ENCODE data around the gene POU2F1.

The POU2F1 gene

GRCh38 chr1:167184081-167184480, 36.6 kb upstream of the POU2F1 start:
- no peak for DNase-seq (ENCODE audit: low spot score)
- in situ Hi-C loops (cut with MboI; ENCODE audit: low sequenced_read_pairs, unreplicated experiment): no loop called here
- no peak for TF ChIP-seq CTCF (IDR thresholded peaks at IDR 0.05; ENCODE audit: borderline replicate concordance, control extremely low read depth, extremely low read depth, insufficient read depth, missing control alignments)

GRCh38 chr1:167185062-167185461, 35.6 kb upstream of the POU2F1 start:
- DNase-seq (ENCODE audit: low spot score): no peak
- no peak for TF ChIP-seq CTCF (IDR thresholded peaks at IDR 0.05; ENCODE audit: borderline replicate concordance, control extremely low read depth, extremely low read depth, insufficient read depth, missing control alignments)
- in situ Hi-C loops (cut with MboI; ENCODE audit: low sequenced_read_pairs, unreplicated experiment): no loop called here

DNA sequence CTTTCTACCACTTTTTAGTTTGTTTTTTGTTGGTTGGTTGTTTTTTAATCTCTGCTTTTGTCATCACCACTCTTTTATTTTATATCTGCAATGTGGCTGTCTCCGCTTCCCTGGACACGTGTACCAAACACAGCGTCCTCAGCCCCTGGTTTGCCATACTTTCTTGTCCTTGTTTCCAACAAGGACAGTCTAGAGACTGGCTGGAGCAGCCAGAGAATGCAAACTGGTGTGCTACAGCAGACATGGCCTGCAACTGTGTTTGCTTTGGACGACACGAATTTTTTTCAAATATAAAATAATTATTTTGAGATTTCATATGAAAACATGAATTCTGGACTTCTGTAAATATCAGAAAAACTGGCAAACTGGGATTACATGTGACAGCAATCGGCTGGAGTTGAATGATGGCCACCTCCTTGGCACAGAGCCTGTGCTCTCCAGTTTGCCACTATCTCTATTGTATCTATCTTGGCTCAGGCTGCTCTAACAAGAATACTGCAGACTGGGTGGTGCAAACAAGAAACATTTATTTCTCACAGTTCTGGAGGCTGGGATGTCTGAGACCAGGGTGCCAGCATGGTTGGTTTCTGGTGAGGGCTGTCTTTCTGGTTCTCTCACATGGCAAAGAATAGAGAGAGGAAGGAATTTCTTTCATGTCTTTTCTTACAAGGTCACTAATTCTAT, 34.6 kb upstream of the POU2F1 start:
- no peak for DNase-seq (ENCODE audit: low spot score)
- TF ChIP-seq CTCF (IDR thresholded peaks at IDR 0.05; ENCODE audit: borderline replicate concordance, control extremely low read depth, extremely low read depth, insufficient read depth, missing control alignments): no peak

DNA sequence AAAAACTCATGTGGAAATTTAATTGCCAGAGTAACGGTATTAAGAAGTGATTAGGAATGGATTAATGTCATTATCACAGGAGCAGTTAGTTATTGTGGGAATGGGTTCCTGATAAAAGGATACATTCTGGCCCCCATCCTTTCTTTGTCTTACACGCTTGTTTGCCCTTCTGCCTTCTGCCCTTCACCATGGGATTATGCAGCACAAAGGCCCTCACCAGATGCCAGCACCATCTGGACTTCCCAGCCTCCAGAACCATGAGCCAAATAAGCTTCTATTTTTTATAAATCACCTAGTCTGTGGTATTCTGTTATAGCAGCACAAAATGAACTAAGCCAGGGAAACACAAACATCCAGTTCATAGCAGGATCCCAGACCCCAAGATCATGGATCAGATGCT, 33.9 kb upstream of the POU2F1 start:
- in situ Hi-C loops (cut with MboI; ENCODE audit: low sequenced_read_pairs, unreplicated experiment): no loop called here
- no peak for TF ChIP-seq CTCF (IDR thresholded peaks at IDR 0.05; ENCODE audit: borderline replicate concordance, control extremely low read depth, extremely low read depth, insufficient read depth, missing control alignments)
- DNase-seq (ENCODE audit: low spot score): no peak

More for the DNA sequence above, 34.6 kb upstream of the POU2F1 start:
- in situ Hi-C loops (cut with MboI; ENCODE audit: low sequenced_read_pairs, unreplicated experiment): no loop called here

DNA sequence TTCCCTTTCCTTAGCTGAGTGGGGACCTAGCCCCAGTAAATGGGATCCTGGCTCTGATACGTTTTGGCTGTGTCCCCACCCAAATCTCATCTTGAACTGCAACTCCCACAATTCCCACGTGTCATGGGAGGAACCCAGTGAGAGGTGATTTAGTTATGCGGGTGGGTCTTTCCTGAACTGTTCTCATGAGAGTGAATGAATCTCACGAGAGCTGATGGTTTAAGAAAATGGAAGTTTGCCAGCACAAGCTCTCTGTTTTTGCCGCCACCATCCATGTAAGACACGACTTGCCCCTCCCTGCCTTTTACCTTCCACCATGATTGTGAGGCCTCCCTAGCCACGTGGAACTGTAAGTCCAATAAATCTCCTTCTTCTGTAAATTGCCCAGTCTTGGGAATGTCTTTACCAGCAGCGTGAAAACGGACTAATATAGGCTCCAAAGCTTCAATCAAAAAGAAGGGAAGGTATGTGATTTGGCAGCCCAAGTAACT, 29.9 kb upstream of the POU2F1 start:
- in situ Hi-C loops (cut with MboI; ENCODE audit: low sequenced_read_pairs, unreplicated experiment): no loop called here
- DNase-seq (ENCODE audit: low spot score): no peak
- TF ChIP-seq CTCF (IDR thresholded peaks at IDR 0.05; ENCODE audit: borderline replicate concordance, control extremely low read depth, extremely low read depth, insufficient read depth, missing control alignments): no peak

DNA sequence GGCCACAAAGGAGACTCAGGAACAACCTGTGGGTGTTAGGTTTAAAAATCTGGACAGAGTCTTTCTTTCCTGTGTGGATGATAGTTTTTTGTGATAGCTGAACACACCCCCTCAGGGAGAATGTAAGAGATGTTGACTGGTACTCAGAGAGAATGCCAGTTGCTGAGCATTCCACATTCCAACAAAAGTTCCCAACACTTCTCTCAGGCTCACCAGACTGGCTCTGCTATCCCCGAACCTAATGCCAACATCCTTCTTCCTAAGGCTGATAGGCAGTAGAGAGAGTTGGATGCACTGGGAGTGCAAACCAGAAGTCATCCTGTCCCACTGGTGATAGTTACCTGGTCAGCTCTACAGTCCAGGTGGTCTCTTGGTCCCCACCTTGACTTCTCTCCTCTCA, 28.7 kb upstream of the POU2F1 start:
- DNase-seq (ENCODE audit: low spot score): no peak

More for the DNA sequence above, 28.7 kb upstream of the POU2F1 start:
- no peak for TF ChIP-seq CTCF (IDR thresholded peaks at IDR 0.05; ENCODE audit: borderline replicate concordance, control extremely low read depth, extremely low read depth, insufficient read depth, missing control alignments)
- in situ Hi-C loops (cut with MboI; ENCODE audit: low sequenced_read_pairs, unreplicated experiment): no loop called here
